ENCODE results near the gene RFLNA.

DNA sequence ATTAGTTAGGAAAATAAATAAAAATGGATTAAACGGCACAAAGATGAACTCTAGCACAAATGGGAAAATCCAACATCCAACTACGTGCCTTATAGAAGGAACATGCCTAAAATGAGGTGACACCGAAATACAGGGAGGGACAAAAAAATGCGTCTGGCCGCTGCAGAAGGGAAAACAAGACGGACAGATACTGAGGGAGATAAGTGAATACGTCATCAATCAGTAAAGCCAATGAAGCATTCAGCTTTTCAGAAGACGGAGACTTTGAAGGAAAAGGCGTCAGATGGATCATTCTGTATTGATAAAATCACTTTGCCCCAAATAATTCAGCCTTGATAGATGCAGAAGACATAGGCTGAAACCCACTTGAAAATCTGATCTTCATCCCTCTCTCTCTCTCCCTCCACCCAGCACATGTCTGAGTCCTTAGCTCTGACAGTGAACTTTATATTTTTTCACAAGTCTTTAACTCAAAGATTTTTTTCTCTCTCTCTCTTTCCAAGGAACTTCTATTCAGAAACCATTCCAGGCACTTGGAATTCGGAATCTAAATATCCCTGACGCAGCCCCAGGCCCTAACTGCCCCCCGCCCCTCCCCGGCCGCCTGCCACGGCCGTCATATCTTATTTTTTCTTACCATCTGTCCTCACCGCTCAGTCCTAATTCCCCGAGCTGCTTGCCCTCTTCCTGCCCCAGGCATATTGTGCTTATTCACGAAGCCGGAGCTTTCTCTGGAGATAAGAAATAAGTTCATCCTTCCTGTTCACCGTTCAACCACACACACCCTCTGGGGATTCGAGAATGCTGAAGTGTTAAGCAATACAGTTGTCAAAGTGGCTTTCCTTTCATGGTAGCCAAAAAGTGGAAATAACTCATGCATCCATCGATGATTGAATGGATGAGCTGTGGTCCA lies 35.5 kb upstream of the RFLNA start:
- TF ChIP-seq, protein P1, sequence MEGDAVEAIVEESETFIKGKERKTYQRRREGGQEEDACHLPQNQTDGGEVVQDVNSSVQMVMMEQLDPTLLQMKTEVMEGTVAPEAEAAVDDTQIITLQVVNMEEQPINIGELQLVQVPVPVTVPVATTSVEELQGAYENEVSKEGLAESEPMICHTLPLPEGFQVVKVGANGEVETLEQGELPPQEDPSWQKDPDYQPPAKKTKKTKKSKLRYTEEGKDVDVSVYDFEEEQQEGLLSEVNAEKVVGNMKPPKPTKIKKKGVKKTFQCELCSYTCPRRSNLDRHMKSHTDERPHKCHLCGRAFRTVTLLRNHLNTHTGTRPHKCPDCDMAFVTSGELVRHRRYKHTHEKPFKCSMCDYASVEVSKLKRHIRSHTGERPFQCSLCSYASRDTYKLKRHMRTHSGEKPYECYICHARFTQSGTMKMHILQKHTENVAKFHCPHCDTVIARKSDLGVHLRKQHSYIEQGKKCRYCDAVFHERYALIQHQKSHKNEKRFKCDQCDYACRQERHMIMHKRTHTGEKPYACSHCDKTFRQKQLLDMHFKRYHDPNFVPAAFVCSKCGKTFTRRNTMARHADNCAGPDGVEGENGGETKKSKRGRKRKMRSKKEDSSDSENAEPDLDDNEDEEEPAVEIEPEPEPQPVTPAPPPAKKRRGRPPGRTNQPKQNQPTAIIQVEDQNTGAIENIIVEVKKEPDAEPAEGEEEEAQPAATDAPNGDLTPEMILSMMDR (IDR thresholded peaks at IDR 0.05): no peak
- TF ChIP-seq POLR2A (IDR thresholded peaks at IDR 0.05): no peak
